Measurements from ENCODE around the gene LIPA.
"Not testable (repeated sequence)": the region's sequence is repeated elsewhere in the genome, so short reads cannot be mapped to it uniquely, and the experiment has no call there.

Gene LIPA

GRCh38 chr10:89251409-89252224 lies at the start of gene LIPA:
TSS of gene LIPA (minus strand) at chr10:89251775. CDS start at chr10:89247648, 4,127 bp downstream.
- peak; percentile 96 for DNase-seq

- DNase-seq = no peak
Measured at GRCh38 chr10:89301232-89301631, 49.7 kb upstream of the LIPA start.

- DNase-seq = no peak
Measured at GRCh38 chr10:89299031-89299430, 47.5 kb upstream of the LIPA start.

- DNase-seq = no peak
Measured at GRCh38 chr10:89297791-89298190, 46.2 kb upstream of the LIPA start.

- no peak for DNase-seq
Measured at GRCh38 chr10:89297356-89297755, 45.8 kb upstream of the LIPA start.

- DNase-seq = no peak
Measured at GRCh38 chr10:89296220-89296648, 44.7 kb upstream of the LIPA start.

GRCh38 chr10:89295597-89295996 lies 44.0 kb upstream of the LIPA start:
- DNase-seq = no peak

- DNase-seq = no peak
Measured at GRCh38 chr10:89294721-89295239, 43.2 kb upstream of the LIPA start.

- not testable (repeated sequence) for DNase-seq
Measured at GRCh38 chr10:89285303-89285702, 33.7 kb upstream of the LIPA start.

- DNase-seq = not testable (repeated sequence)
Measured at GRCh38 chr10:89284711-89285110, 33.1 kb upstream of the LIPA start.

- no peak for DNase-seq
Measured at GRCh38 chr10:89283936-89284475, 32.4 kb upstream of the LIPA start.

- no peak for DNase-seq
Measured at GRCh38 chr10:89283025-89283935, 31.7 kb upstream of the LIPA start.

GRCh38 chr10:89281606-89282395 lies 30.2 kb upstream of the LIPA start:
- DNase-seq = no peak

GRCh38 chr10:89280508-89280907 lies 28.9 kb upstream of the LIPA start:
- no peak for DNase-seq

GRCh38 chr10:89279421-89279869 lies 27.9 kb upstream of the LIPA start:
- DNase-seq = no peak

GRCh38 chr10:89278900-89279392 lies 27.4 kb upstream of the LIPA start:
- DNase-seq = no peak

GRCh38 chr10:89278034-89278535 lies 26.5 kb upstream of the LIPA start:
- DNase-seq = no peak

- DNase-seq = no peak
Measured at GRCh38 chr10:89275383-89275782, 23.8 kb upstream of the LIPA start.

GRCh38 chr10:89274928-89275327 lies 23.4 kb upstream of the LIPA start:
- no peak for DNase-seq

GRCh38 chr10:89273680-89274079 lies 22.1 kb upstream of the LIPA start:
- no peak for DNase-seq

GRCh38 chr10:89271532-89271931 lies 20.0 kb upstream of the LIPA start:
- no peak for DNase-seq

GRCh38 chr10:89270153-89270483 lies 18.5 kb upstream of the LIPA start:
- DNase-seq = no peak

Measured in activated effector memory CD4-positive, alpha-beta T cell treated with Interleukin-2 at 50 U/mL for 16 hours (primary cell).